Measurements from ENCODE around the gene SPRTN. TPM values are rescaled to one million over a fixed set of nuclear protein-coding genes. Genes with fewer than 3 reads are reported as not detected.

SPRTN gene
- total and polyA plus RNA-seq, 2 experiments from 2014 or later: 9.1 to 25.0 TPM

- TF ChIP-seq JUNB (IDR thresholded peaks at IDR 0.05; ENCODE audit: unreplicated experiment): no peak
- no peak for TF ChIP-seq NANOG (IDR thresholded peaks at IDR 0.05; ENCODE audit: borderline replicate concordance)
- no peak for TF ChIP-seq ZNF114 (CRISPR knock-in tag; IDR thresholded peaks at IDR 0.05)
Observed at GRCh38 chr1:231351816-231352215, 13.7 kb downstream of the SPRTN start (continued).

GRCh38 chr1:231353086-231353485 lies 15.0 kb downstream of the SPRTN start:
- DNase-seq (ENCODE audit: low spot score): no peak
- Mint-ChIP-seq H3K4me1 (no peaks in the 10 kb centered on the region), H3K27ac (no peak overlapping the region), H3K4me3 (no peak overlapping the region), H3K9me3 (no peaks in the 10 kb centered on the region), H3K36me3 (ENCODE audit: low read depth) (peaks cover 20% of the 10 kb centered on the region), H3K27me3 (ENCODE audit: insufficient read depth, low read depth, poor library complexity) (no peaks in the 10 kb centered on the region)
- no peak for ATAC-seq
- H3K36me3 ChIP-seq (ENCODE audit: insufficient read depth): peaks cover 14% of the 10 kb centered on the region; the same call in 1 of the 2 replicates
- no peaks in the 10 kb centered on the region for H3K79me2 ChIP-seq (replicated peaks; ENCODE audit: insufficient read depth)
- TF ChIP-seq EZH2 (IDR thresholded peaks at IDR 0.05; ENCODE audit: low read depth, unreplicated experiment) (no peak), EZH2phosphoT487 (IDR thresholded peaks at IDR 0.05; ENCODE audit: unreplicated experiment) (no peak), ZNF331 (CRISPR knock-in tag; IDR thresholded peaks at IDR 0.05; ENCODE audit: low read depth) (no peak), CTCF (conservative IDR thresholded peaks at IDR 0.05; ENCODE audit: low read depth in 2 of 2) (no peak), ETS1 (IDR thresholded peaks at IDR 0.05) (no peak), JUNB (IDR thresholded peaks at IDR 0.05; ENCODE audit: unreplicated experiment) (no peak), NANOG (IDR thresholded peaks at IDR 0.05; ENCODE audit: borderline replicate concordance) (no peak), POLR2AphosphoS5 (IDR thresholded peaks at IDR 0.05; ENCODE audit: low read depth) (no peak), ZNF114 (CRISPR knock-in tag; IDR thresholded peaks at IDR 0.05) (no peak)
- H3K27me3 ChIP-seq (ENCODE audit: insufficient read depth): no peaks in the 10 kb centered on the region
- no peak overlapping the region for H2AFZ ChIP-seq
- no peak overlapping the region for H3K4me2 ChIP-seq
- H3K4me3 ChIP-seq: no peak overlapping the region
- H3F3A ChIP-seq (replicated peaks; ENCODE audit: low read depth): no peaks in the 10 kb centered on the region
- H4K20me1 ChIP-seq (replicated peaks; ENCODE audit: insufficient read depth): peaks cover 5% of the 10 kb centered on the region; the same call in 1 of the 2 replicates
- no peaks in the 10 kb centered on the region for H3K9me2 ChIP-seq (ENCODE audit: insufficient read depth)
- H3K4me1 ChIP-seq (ENCODE audit: insufficient read depth): no peaks in the 10 kb centered on the region
- no peak overlapping the region for H3K27ac ChIP-seq (ENCODE audit: low read depth)

- Histone ChIP-seq H3K4me3 (no peak overlapping the region), H3K36me3 (ENCODE audit: insufficient read depth) (peaks cover 12% of the 10 kb centered on the region; the same call in 1 of the 2 replicates), H3K79me2 (replicated peaks; ENCODE audit: insufficient read depth) (no peaks in the 10 kb centered on the region), H3K9me2 (ENCODE audit: insufficient read depth) (no peaks in the 10 kb centered on the region), H3F3A (replicated peaks; ENCODE audit: low read depth) (no peaks in the 10 kb centered on the region), H3K4me1 (ENCODE audit: insufficient read depth) (no peaks in the 10 kb centered on the region), H3K27me3 (ENCODE audit: insufficient read depth) (no peaks in the 10 kb centered on the region), H3K4me2 (no peak overlapping the region), H2AFZ (no peak overlapping the region), H3K27ac (ENCODE audit: low read depth) (no peak overlapping the region), H4K20me1 (replicated peaks; ENCODE audit: insufficient read depth) (no peaks in the 10 kb centered on the region; the same call in 1 of the 2 replicates)
- Mint-ChIP-seq H3K27me3 (ENCODE audit: insufficient read depth, low read depth, poor library complexity) (no peaks in the 10 kb centered on the region), H3K36me3 (ENCODE audit: low read depth) (peaks cover 15% of the 10 kb centered on the region; the same call in 2 of the 3 replicates), H3K4me3 (no peak overlapping the region), H3K27ac (no peak overlapping the region), H3K4me1 (no peaks in the 10 kb centered on the region), H3K9me3 (no peaks in the 10 kb centered on the region)
- TF ChIP-seq ZNF114 (CRISPR knock-in tag; IDR thresholded peaks at IDR 0.05) (no peak), JUNB (IDR thresholded peaks at IDR 0.05; ENCODE audit: unreplicated experiment) (no peak), REST (IDR thresholded peaks at IDR 0.05; ENCODE audit: unreplicated experiment) (no peak)
- DNase-seq (ENCODE audit: low spot score) (no peak), ATAC-seq (no peak)
Observed at GRCh38 chr1:231354330-231355020, 16.4 kb downstream of the SPRTN start.
